OCI-LY3 (cell line): ENCODE measurements around the gene MORN5.

Source experiments
- CTCF ChIP-seq: fragments of 200-600, 300-600 bp; sonication (generic); IDR thresholded peaks from 2 replicates; pipeline ENCODE4 v1.5.1; 2014; ENCODE audit warnings: antibody characterized with exemption, low read length, low read depth
- EZH2phosphoT487 ChIP-seq: fragments of 200-600 bp; shearing (Covaris generic); IDR thresholded peaks from 2 replicates; pipeline ENCODE4 v1.6.1; 2018; ENCODE audit warnings: antibody characterized with exemption, mixed run types, low read depth

DNA sequence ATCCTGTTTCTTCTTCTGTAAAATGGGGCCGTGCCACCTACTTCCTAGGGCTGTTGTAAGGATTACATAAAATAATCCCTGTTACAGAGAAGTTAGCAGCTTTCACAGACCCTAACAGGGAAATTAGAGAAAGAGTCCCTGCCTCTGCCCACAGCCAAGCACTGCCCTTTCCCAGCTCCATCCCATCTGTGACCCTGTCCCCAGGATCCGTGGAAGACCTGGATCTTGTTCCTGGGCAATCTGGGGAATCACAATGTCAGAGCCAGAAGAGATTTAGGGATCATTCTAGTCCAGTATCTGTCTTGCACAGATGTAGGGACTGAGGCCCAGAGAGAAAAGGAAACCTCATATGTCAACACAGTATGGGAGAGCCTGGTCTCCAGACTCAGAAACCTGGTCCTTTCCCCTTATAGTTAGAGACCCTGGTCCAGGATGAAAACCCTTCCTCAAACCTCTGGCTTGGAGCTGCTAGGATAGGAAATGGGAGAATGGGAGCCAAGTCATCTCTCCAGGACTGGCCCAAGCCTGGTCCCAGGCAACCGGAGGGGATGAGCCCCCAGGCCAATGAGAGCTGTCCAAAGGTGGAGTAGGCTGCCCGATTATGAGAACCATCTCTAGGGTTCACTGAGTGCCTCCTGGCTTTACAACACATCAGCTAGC is 56.6 kb downstream of the MORN5 start:
- TF ChIP-seq CTCF = no peak
- TF ChIP-seq EZH2phosphoT487 = no peak
